Measurements from ENCODE around the gene OPRM1.
A peak's percentile ranks its signal among the peaks of the same experiment; 100 is the strongest.

The OPRM1 gene

DNA sequence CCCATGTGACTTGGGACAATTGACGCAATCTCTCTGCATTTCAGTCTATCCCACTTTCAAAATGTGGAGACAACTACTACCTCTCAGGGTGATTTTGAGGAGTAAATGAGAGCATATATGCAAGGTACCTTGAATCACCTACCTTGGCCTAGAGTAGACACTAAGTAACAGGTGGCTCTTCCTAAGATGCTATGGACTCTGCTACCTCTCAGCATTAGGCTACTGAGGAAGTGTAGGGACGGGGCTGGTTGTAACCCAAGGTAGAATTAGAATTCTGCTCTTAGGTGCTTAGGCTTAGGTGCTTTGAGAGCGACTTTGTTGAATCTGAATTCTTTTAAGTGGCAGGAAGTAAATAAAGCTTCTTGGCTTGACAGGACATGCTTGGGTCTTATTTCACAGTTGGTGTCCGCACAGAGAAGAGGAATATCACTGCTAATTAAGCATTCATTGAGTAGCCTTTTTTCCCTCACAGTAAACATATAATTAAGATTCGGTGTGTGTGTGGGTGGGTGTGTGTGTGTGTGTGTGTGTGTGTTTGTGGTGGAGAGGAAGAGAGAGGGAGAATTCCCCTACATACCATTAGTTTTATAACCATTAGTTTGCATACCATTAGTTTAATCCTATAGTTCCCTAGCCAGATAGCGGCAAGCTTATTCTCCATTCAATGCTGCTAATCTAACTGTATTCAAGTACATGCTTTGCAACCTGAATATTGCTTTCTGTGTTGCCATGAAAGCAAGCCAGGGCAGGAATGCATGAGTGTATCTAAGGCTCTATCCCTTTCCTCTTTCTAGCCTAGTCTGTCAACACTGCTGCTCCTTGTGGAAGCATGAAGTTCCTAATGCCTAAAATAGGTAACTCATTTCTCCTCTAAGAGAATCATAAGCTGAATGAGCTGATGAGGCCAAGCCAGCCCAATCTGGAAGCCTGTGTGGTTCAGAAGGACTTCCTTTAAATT, 205.0 kb downstream of the OPRM1 start:
- no peak for DNase-seq

GRCh38 chr6:154245506-154245905, 206.5 kb downstream of the OPRM1 start:
- DNase-seq = no peak

DNA sequence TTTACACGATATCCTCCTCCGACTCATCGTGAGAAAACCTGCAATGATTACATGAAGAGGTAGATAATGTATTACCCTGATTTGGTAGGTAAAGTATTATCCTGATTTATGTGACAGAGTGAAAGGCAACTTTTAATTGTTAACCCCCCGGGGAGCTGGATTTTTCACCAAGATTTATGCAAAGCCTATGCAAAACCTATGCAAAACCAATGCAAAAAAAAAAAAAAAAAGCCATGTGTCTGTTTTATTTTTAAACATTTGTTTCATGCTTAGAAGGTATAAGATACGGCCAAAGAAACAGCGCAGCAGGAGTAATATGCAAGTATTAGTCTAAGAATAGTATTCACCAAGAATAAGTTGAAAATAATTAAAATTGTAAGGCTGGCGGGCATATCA, 207.7 kb downstream of the OPRM1 start:
- DNase-seq = no peak

GRCh38 chr6:154247119-154247861, 208.2 kb downstream of the OPRM1 start:
- DNase-seq = peak; percentile 51

GRCh38 chr6:154249499-154250298, 210.7 kb downstream of the OPRM1 start:
- peak; percentile 52 for DNase-seq

DNA sequence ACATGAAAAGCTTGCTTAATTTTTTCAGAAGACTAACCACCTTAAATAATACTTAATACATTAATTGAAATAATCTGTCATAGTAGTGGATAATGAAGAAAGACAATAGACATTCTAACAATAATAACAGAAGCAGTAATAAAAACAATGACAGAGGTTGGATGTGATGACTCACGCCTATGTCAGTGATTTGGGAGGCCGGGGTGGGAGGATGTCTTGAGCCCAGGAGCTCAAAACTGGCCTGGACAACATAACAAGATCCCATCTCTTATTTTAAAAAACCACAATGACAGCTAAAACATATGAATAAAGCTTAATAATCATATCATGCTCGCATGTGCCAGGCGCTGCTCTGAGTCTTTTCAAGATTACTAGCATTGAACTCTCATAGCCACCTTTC, 212.1 kb downstream of the OPRM1 start:
- peak; percentile 18 for DNase-seq

GRCh38 chr6:154252678-154253077, 213.6 kb downstream of the OPRM1 start:
- DNase-seq = peak; percentile 35

DNA sequence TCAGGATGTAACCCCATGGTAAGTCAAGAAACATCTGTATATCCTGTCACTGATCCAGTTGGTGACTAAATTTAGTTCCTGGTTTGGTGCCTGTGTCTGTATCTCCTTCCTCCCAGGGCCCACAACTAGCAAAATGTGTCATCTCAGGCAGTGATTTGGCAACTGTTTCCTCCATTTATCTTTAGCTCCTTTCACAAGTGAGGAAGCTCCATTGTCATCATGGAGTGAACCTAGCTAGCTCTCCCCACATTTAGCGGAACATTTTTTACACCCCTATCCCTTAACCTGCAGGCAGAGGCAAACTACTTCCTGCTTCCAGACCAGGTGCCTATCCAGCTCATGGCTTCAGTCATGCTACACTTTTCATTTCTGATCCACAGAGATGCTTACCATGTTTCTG, 218.0 kb downstream of the OPRM1 start:
- DNase-seq = peak; percentile 95

DNA sequence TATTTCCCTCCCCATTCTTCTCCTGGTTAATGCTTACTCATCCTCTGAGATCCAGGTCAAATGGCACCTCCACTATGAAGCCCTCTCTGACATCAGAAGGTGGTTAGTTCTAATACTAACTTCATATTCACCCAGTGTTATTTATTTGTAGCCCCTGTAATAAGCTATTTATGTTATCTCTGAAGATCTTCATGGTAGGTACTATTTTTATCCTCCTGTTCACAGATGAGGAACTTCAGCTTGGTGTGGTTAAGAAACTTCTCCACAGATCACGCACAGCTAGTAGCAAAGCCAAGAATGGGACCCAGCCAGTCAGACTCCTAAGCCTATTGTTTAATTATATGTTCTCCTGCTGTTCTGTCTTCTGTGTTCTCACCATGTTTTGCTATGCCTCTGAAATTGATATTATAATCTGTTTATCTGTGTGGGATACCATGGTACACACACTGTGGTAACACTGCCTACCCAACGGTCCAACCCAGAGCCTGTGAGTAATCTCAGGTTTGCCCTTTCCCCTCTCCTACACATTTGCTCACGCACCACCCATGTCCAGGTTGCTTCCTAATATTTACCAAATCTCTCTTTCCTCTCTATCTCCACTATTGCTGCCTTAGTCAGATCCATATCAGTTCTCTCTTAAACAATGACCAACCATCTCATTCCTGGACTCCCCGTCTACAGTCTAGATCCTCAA, 219.2 kb downstream of the OPRM1 start:
- DNase-seq = peak; percentile 59

DNA sequence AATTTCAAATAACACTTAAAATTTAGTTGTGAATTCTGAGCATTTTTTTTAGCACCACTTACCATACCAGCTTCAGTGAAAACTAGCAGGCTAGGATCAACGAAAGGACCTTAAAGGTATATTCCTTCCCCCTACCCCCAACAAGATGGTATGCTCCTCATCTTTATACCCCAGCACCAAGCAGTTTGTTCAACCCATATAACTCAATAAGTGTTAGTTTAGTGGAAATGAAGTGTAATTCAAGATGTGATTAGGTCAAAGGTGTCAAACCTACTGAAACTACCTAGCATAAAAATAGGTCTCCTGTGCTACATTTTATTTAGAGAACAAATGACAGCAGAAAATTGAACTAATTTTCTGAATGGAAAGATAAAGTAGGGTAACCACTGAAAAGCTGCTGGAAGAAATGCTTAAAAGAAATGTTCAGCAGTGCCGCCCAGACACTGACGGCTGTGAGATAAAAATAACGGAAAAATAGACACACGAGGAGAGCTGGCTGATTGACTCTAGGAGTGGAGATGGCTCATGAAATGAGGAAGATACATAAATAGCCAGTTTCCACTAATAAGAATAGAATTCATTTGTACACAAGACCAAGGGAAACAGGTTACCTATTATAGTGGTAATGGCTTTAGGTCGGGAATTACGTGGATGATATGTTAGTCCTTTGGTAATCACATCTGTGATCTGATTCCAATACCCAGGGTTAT, 222.8 kb downstream of the OPRM1 start:
- DNase-seq = no peak

GRCh38 chr6:154266560-154267099, 227.6 kb downstream of the OPRM1 start:
- no peak for DNase-seq

DNA sequence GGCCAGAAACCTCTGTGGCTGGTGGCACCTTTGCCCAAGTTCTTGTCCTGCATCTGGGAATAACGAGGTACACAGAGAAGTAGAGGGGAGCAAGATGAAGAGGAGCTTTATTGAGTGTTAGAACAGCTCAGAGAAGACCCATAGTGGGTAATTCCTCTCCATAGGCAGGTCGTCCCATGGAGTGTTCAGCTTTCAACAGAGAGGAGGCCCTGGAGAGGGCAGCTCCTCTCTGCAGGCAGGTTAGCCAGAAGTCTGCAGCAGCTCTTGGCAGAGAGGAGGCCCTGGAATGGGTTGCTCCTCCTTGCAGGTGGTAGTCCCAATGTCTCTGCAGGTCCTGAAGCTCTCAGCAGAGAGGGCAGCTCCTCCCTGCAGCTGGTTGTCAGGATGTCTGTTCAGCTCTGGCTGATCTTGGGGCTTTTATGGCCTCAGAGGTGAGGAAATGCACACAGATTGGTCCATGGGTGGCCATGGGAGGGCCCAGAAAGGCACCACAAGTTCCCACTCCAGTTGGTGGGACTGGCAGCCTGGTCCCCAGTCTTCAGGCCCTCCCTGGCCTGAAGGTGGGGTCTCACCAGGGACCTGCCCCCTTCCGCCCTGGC, 228.6 kb downstream of the OPRM1 start:
- no peak for DNase-seq

DNA sequence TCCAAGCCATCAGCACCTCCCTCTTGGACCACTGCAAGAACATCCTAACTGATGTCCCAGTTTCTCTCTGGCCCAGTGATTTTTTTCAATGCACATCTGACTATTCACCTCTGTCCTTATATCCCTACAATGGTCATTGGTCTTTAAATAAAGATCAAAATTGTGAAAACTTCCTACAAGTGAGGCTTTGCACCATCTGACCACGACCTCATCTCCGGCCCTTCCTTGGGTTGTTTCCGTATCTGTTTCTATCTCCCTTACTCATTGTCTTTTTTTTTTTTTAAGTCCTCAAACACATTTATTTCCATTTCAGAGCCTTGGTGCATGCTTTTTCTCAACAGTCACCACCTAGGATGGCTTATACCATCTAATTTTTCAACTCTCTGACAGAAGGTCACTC, 229.4 kb downstream of the OPRM1 start:
- peak; percentile 64 for DNase-seq

DNA sequence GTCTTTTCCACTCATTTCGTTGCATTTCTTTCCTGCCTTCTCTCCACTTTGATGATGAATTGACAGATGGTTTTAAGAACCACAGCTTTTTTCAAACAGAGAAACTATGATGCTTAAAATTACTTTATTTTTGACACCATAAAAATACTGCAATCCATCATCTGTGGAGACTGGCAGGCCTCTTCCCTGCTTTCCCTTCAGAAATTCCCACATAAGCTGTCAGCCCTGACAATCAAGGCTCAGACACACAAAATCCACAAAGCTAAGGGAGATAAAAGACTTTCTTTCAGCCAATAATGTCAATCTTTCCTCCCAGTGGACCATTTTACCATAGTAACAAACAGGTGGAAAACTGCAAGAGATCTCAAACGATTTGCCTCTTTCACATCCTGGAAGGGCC, 235.1 kb downstream of the OPRM1 start:
- DNase-seq = no peak

DNA sequence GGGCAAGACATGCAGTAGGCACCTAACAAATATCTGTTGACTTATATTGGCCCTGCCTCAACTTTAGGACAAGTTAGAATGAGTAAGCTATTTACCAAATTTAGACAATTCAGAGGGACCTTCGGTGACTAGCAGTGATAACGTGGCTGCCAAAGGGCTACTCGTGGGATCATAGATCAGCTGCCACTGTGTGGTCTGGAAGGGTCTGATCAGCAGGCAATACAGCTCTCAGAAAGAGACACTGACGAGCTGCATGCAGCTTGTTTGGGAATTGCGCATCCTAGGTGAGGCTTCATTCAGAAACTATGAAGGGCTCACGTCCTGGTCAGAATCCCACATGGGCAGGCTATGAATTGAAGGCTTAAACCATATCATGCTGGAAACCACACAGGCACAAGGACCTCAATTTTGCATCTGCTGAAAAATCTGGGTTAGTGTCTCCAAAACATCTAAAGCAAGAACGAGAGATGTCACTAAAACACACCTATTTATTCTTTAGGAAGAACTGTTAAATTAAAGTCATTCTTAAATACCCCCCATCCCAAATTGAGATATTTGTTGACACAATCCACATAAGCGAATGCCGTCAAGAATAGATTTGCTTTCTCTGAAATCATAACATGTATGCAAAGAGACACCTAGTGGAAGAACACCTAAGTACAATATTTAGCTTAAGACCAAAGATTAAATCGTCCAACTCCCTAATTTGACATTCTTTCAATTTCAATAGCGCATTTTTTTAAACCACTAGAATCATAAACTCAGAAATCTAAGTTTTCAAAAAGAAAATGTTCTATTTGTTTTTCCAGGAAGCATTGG, 238.0 kb downstream of the OPRM1 start:
- DNase-seq = peak; percentile 72

DNA sequence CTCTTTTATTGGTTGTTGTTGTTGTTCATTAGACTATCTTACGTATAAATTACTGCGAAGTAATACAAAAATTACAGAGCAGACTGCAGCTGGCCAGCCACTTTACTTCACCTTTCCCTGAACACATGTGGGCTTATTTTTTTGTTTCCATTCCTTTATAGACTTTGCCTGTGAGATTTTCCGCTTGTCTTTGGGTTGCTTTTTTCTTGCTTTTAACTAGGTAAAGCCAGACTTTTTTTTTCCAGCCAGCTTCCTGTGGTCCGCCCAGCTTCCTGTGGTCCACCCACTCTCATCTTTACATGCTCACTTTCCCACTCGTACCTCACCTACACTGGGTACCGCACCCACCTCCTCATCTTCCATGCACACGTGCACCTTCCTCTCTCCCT, 238.6 kb downstream of the OPRM1 start:
- DNase-seq = no peak

- DNase-seq = no peak
These were observed 241.5 kb downstream of the OPRM1 start for GRCh38 chr6:154280521-154280920.

DNA sequence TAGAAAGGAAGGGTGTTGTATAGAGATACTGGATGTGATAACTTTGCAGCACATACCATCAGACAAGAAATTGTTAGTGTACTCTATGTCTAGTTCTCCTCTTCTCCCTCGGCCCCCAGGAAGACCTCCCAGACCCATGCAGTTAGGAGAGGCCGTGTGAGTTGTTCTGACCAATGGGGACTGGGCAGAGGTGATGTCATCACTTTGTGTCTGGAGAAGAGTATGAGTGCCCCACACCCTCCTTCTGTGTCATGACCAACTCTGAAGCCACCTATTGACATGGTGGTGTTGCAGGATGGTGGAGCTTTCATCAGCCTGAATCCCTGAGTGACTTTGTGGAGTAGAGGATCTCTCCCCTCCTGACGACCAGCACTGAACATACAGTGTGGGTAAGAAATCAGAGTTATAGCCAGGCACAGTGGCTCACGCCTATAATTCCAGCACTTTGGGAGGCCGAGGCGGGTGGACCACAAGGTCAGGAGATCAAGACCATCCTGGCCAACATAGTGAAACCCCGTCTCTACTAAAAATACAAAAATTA, 245.3 kb downstream of the OPRM1 start:
- no peak for DNase-seq

DNA sequence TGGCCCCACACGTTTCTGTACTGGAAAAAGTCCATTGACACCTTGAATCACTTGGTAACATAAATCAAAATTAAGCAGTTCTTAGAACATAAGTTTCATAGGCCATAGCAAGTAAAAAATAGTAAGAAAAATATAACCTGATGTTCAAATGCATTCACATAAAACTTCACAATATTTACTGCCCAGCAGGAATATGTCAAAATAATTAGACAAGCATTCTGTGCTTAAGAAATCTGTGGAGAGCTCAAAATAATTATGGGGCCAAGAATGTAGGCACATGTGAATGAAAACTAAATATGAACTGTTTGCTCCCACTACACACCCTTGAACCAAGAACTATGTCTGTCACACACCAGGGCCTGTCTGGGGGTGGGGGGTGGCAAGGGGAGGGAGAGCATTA, 246.8 kb downstream of the OPRM1 start:
- DNase-seq = no peak
